DLD1 (cell line): ENCODE measurements around the gene SGTA.
"Not testable (repeated sequence)": the region's sequence is repeated elsewhere in the genome, so short reads cannot be mapped to it uniquely, and the experiment has no call there.

Source experiments
- in situ Hi-C: cut with HindIII; loops from 2 replicates; pipeline ENCODE4 v1.10.0; 2017; ENCODE audit warnings: low sequenced_read_pairs

Gene SGTA

DNA sequence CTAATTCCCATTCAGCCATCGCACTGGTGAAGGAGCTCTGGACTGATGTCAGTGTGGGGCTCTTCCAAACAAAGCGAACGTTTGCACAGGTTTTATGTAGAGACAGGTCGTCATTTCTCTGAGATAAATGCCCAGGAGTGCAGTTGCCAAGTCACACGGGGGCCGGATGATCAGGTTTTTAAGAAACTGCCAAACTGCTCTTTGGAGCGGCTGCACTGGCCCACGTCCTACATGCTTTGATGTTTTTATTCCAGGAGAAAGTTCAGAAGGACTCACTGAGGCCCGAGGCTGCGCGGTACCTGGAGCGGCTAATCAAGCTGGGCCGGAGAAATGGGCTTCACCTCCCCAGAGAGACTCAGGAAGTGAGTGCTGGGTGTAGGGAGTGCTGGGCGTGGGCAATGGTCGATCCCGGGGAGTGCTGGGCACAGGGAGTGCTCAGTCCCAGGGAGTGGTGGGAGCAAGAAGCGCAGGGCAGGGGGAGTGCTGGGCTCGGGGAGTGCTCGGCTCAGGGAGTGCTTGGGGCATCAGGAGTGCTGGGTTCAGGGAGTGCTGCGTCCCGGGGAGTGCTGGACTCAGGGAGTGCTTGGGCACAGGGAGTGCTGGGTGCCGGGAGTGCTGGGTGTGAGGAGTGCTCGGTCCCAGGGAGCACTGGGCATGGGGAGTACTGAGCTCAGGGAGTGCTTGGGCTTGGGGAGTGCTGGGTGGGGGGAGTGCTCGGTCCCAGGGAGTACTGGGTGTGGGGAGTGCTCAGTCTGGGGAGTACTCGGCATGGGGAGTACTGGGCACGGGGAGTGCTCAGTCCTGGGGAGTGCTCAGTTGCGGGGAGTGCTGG lies 13.0 kb upstream of the SGTA start:
- in situ Hi-C loops = no loop called here

DNA sequence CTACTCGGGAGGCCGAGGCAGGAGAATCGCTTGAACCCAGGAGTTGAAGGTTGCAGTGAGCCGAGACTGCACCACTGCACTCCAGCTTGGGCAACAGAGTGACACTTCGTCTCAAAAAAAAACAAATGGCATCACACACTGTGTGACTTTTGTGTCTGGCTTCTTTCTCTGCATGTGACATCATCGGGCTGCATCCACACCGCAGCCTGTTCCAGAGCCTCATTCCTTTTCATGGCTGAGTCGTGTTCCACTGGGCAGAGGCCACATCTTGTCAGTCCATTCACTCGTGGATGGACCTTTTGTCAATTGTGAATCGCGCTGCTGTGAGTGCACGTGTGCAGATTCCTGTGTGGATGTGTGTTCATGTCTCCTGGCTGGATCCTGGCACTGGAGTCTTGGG lies 10.5 kb upstream of the SGTA start:
- in situ Hi-C loops = no loop called here

DNA sequence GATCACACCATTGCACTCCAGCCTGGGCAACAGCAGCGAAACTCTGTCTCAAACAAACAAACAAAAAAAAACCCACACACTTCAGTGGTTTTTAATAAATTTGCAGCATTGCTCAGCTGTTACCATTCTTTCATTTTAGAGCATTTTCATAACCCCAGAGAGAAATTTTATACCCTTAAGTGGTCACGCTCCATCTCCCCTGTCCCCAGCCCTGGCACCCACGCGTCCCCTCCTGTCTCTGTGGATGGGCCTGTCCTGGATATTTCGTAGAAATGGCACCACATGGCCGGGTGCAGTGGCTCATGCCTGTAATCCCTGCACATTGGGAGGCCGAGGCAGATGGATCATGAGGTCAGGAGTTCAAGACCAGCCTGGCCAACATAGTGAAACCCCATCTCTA lies 10.1 kb upstream of the SGTA start:
- in situ Hi-C loops = no loop called here

DNA sequence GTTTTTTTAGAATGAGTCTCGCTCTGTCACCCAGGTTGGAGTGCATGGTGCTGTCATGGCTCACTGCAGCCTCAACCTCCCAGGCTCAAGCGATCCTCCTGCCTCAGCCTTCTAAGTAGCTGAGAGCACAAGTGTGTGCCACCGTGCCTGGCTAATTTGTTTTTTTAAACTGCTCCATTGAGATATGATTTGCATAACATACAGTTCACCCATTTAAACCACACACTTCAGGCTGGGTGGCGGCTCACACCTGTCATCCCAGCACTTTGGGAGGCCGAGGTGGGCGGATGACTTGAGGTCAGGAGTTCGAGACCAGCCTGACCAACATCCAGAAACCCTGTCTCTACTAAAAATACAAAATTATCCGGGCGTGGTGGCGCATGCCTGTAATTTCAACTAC lies 9.6 kb upstream of the SGTA start:
- in situ Hi-C loops = not testable (repeated sequence)

DNA sequence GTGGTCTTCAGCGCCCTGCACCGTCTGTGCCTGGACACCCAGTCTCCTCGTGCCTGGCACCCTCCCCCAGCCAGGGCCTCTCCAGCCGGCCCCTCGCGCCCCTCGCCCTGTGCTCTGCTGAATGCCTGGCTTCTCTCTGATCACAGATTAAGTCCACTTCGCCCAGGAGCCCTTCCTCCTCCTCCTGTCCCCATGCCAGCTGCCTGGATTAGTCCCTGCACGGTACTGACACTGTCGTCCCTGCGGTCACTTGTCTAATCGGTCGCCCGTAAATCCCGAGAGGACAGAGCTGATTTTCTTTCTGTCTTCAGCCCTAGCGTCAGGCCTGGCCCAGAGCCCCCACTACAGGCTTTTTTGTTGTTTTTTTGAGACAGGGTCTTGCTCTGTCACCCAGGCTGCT lies 8.8 kb upstream of the SGTA start:
- in situ Hi-C loops = no loop called here

DNA sequence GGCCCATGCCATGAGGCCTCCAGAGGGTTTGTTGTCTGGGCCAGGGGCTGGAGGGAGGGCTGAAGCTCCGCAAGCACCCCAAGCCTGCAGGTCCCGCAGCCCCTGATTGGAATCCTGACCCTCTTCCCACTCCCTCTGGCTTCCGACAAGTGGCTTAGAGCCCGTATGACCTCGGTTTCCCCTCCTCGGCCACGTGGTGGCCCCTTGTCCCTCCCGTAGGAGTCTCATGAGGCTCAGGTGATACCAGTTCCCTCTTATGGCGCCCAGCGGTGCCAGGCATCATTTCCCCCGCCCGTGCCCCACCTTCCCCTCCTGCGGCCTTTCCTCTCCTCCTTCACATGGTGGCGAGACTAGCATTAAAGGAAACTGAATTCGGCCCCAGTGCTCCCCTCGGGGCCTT lies 8.4 kb upstream of the SGTA start:
- in situ Hi-C loops = no loop called here

DNA sequence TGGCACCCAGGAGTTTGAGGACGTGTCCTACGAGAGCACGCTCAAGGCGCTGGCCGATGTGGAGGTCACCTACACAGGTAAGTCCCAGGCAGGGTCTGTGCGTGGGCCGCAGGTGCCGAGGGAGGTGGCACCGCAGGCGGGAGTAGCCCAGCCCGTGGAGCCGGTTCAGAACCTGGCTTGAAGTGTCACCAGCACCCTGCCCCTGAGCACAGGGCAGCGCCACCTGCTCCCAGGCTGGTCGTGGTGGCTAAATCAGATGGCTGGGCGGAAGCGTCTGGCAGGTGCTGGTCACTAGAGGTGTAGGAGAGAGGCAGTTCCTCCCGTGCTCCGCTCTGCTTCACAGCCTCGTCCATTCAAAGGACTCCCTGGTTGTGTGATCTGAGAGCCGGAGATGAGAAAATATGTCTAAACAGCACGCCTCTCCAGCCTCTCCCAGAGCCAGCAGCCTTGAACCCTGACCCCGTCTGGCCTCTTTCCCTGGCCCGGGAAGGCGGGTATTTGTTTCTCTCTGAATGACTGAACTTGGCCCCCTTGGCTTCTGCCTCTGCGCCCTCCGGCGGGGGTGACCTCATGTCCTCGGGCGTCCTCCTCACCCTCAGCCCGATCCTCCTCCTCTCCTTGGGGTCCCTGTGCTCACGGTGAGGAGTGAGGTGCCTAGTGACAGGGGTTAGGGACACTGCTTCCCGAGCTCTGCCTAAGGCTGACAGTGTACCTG lies 7.6 kb upstream of the SGTA start:
- in situ Hi-C loops = no loop called here

DNA sequence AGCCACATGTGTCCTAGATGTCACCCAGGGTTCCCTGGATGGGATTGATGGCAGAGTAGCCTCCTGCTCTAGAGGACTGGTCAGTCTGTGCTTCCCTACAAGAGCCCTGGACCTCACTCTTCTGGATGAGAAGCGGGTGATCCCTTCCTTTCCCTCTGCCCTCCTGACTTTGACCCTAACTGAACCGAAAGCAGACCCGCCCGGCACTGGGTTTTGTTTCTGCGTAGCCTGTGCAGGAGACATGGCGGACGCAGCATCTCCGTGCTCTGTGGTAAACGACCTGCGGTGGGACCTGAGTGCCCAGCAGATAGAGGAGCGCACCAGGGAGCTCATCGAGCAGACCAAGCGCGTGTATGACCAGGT lies 7.1 kb upstream of the SGTA start:
- in situ Hi-C loops = no loop called here

DNA sequence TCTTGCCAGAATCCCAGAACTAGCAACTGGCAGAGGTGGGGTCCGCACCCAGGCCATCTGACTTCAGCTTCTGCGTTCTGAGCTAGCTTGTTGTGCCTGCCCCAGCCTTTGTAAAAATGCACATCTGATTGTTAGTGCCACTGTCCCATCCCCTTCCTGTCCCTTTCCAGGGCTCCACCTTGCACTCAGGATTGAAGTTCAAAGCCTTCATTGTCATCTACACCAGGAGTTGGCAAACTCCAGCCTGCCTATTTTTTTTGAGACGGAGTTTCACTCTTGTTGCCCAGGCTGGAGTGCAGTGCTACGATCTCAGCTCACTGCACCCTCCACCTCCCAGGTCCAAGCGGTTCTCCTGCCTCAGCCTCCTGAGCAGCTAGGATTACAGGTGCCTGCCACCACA lies 5.2 kb upstream of the SGTA start:
- in situ Hi-C loops = no loop called here

DNA sequence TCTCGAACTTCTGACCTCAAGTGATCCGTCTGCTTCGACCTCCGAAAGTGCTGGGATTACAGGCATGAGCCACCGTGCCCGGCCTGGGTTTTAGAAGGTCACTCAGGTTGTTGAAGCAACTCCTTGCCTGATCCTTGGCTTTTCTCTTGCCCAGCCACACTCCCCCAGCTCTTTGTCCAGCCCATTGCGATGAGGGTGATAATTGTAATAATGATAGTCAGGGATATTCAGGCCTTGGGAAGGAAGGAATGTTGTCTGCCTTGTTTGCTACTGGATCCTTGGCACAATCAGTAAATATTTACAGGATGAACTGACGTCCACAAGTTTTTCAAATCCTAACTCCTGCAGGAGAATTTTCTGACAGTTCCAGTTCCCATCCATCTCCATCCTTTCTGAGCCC lies 4.0 kb upstream of the SGTA start:
- in situ Hi-C loops = no loop called here

DNA sequence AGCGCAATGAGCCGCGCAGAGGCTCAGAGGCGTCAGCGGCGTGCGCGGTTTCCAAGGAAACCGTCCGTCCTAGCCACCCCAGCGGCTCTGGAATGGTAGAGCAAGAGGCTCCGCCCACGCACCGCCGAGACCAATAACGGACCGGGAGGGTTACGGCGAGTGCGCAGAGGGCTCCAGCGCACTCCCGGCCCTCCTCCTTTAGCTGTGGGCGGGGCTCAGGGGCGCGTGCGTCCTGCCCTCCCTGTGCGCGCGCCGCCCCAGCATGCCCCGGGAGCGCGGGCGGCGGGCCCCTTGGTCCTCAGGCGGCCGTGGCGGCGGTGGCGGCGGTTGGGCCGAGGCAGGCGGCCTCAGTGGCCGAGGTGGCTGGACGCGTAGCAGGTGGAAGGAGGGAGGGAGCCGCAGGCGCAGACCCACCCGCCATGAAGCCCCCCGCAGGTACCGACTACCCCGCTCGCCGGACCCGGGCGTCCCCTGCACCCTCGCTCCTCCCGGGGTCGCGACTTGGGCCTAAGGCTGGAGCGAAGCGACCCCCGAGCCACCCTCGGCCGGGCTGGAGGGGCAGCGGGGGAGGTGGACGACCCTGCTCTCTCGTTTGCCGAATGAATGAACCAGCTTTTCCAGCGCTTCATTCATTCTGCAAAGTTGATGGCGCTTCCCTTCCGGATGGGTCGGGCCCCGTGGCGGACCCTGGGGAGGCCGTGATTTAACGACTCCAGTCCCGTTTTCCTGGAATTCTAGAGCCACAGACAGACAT lies 2.3 kb upstream of the SGTA start, which contains the start of gene THOP1:
Gene THOP1 (plus strand): TSS at position 260 of the 754 bp plus-strand sequence. CDS start 160 bp downstream, at position 420.
- in situ Hi-C loops = no loop called here

DNA sequence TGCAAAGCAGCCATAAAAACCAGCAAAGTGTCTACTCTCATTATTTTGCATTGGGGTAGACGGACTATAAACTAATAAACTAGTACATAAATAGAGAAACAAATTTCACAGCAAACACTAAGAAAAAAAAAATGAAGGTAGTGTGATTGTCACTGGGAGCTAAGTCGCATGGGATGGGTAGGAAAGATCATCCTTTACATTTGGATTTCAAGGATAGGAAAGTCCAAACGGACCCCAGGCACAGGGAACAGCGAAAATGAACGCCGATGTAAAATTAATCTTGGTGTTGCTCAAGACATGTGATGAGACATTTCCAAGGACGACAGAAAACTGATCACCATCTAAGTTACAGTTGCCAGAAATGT lies 690 bp upstream of the SGTA start:
- in situ Hi-C loops = no loop called here

DNA sequence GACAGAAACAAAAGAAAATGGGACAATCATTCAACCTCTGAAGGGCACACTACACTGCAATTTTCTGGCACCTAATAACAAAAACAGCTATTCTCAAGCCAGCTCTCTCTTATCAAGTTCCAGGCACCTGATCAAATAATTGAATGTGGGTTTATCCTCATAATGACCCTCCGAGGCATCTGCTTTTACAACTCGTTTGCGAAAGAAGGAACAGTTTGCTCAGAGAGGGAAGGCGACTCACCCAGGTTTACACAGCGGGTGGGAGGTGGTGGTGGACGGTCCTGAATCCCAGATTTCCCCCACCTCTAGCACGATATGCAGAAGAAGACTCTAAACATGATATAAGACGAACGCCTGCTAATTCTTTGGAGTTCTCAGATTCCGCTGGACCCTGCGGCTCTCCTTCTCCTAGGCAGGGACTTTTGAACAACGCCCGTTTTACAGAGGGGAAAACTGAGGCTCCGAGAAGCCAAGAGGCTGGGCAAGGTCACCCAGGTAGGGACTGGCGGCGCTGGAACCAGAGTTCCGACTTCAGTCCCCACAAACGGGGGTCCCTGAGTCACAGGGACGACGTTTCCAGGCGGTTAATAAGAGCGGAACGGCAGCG lies 641 bp downstream of the SGTA start:
- in situ Hi-C loops = no loop called here

DNA sequence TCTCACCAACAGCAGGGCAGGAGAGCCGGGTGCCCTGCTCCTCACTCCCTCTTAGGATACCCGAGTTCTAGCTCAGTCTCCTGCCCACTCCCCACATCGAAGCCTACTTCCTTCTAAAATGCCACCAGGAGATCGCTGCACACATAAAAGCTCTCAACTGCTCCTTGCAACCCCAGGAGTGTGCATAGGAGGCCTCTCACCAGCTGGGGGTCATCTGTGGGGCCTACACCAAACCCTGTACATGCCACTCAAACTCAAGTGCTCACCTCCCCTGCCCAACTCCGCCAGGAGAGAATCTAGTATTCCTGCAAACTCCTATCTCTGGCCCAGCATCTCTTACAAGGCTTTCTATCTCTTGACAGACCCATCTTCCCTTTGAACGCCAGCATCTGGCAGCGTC lies 2.8 kb downstream of the SGTA start:
- in situ Hi-C loops = no loop called here

DNA sequence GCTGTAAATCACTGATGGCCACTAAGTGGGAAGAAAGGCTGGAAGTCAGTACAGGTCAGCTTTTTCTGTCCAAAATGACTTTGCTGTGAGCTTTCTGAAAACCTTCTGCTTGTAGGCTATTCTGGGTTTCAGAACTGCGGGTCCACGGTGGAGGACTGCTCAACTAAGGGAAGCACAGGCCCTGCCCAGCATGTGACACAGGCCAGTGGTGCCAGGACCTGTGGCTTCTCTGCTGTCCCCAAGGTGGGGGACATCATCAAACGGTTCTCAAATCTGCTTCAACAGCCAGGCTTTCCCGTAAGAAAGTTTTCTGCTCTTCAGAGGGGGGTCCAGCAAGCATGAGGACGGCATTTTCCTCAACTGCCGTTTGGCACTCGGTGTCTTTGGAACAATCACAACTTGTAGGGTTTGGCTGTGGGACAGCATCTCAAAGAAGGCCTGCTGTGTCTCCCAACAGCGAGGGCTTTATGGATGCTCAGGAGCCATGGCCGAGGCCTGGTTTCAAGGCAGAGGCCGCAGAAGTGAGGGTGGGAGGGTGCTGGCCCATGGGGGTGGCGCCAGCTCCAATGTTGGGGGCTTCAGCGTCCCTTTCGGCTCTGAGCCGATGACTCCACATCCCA lies 3.8 kb downstream of the SGTA start:
- in situ Hi-C loops = no loop called here

DNA sequence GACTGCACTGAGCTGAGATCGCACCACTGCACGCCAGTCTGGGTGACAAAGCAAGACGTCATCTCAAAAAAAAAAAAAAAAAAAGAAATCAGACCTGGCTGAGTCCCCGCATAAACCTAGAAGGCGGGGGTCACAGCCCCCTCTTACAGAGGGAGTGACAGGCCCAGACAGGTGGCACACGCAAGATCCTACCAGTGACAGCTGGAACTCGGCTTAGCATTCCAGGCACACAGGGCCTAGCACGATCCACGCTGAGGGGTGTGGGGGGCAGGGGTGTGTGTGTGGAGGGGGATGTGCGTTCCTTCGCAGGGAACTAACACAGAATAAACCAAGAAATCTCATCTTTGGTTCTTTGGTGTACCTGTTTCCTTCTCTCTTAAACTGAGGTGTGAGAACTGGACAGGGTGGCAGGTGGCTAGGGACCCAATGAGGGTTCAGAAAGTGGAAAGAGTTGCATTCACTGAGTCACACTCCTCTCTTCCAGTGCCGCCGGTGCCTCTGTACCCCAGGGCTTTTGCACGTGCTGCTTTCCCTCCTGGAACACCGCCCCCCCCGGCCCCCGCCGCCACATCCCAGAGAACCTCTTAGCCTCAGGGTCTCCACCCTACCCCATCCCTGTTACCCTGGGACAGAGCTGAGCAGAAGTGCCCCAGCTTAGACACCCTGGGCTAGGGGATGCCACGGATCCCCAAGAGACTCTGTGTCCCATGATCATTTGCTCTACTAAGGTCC lies 5.0 kb downstream of the SGTA start:
- in situ Hi-C loops = no loop called here

DNA sequence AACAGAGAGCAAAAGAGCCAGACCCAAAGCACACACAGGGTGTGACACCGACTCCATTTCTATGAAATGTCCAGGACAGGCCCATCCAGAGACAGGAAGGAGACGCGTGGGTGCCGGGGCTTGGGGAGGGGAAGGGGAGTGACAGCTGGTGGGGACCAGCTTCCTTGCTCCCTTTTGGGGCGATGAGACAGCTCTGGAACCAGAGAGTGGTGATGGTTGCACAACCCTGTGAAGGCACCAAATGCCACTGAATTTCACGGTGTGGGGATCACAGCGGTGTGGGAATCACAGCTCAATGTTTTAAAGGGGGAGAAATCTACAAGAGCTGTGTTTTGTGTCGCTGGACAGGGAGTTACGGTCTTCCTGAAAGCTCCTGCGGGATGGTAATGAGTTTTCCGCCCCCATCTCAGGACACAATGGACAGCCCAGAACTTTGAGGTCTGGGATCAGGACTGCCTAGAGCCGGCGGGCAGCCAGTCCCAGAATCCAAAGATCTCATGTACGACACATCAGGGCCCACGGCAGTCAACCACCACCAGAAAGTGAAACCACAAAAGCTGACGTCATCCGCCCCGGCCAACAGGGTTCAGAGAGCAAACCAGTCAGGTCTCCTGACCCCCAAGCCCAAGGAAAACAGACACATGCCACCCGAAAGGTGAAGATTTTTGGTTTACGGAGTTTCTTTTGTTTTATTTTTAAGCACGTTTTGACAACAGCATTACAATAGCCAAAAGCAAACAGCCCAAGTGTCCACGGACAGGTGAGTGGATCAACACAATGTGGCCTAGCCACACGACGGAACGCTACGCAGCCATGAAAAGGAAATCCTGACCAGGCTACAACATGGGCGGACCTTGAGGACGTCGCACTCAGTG lies 7.3 kb downstream of the SGTA start:
- in situ Hi-C loops = no loop called here

DNA sequence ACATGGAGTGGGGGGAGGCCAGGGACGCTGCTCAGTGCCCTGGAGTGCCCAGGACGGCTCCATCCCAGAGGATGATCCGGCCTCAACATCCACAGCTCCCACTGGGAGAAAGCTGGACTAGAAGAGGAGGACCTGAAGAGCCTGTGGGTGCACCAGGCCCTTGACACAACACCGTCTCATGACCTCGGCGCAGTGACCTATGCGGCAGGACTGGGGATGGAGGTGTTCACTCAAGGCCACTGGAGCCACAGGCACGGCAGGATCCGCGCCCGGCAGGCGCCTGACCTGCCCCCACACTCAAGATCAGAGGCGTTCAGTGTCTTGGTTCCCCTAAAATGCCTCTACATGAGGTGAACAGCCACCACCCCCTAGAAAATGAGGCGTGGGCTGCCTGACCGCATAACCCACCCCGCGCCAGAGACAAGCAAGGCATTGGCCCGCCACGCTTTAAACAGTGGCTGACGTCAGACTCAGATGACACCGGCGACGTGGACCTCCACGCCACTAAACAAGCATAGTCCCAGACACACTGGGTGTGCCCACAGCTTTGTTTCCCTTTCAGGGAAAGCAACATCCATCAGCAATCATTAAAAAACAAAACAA lies 8.0 kb downstream of the SGTA start:
- in situ Hi-C loops = no loop called here

DNA sequence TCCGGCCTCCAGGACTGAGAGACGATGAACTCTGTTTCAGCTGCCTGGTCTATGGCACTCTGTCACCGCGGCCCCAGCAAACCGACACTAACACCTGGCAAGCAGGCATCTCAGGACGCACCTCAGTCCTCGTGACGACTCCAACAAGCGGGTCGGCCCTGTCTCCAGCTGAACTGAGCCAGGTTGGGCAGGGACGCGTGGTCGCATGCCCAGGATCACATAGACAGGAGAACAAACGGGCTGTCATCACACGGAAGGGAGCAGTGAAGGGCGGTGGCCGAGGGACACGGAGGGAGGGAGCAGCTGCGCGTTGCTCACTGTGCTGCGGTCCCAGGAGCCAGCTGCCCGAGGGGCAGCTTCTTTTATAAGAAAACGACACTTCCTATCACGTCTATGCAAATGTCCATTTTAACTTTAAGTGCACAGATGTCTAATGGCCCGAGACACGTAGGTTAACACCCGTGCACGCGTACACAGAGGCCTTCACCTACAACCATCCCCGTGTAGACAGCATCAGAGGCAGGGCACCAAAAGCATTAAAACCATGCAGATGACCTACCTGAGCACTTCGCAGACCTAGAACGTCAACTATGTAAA lies 8.9 kb downstream of the SGTA start:
- in situ Hi-C loops = no loop called here
